Epithelial cell of proximal tubule (primary cell): Measurements from ENCODE around the gene KCNQ2. TPM values are rescaled to one million over a fixed set of nuclear protein-coding genes. Genes with fewer than 3 reads are reported as not detected.

Experiments used
- DNase-seq: peaks from one replicate; pipeline ENCODE4 v3.0.0-alpha.2; 2011; ENCODE audit warnings: low read depth
- H3K4me3 ChIP-seq: 2 replicates; pipeline ENCODE4 v1.5.1; 2011; ENCODE audit warnings: low read depth, mild to moderate bottlenecking, low read length
- CTCF ChIP-seq: conservative IDR thresholded peaks from 2 replicates; pipeline ENCODE4 v1.5.1; 2012; ENCODE audit warnings: low read depth, mild to moderate bottlenecking, low read length
- total RNA-seq: library from RNA; depleted of rRNA; stranded (reverse); fragments of >200 nt; gene quantifications from 2 replicates; pipeline ENCODE4 v1.2.3, GENCODE V29; 2015

KCNQ2 gene
- total RNA-seq, 1 donor from 2014 or later, result not detected

DNA sequence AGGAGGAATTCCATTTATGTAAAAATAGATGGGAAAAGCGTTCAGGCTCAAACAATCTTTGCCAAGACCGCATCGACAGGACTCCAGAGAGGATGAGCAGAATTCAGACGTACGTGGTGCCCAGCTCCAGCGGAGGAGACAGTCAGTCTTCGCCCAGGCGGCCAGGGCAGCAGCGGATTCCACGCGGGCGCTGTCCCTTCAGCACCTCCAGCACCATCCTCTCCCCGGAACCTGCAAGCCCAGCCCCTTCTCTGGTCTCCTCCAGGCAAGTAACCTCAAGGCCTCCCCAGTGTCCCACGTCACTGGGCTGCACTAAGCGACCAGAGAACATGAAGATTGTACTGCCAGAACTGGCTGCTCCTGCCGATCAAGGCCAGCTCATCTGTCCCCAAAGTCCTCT is 2.8 kb upstream of the KCNQ2 start:
- DNase-seq, result no peak
- TF ChIP-seq CTCF, result no peak
- H3K4me3 ChIP-seq, result no peak overlapping the region

DNA sequence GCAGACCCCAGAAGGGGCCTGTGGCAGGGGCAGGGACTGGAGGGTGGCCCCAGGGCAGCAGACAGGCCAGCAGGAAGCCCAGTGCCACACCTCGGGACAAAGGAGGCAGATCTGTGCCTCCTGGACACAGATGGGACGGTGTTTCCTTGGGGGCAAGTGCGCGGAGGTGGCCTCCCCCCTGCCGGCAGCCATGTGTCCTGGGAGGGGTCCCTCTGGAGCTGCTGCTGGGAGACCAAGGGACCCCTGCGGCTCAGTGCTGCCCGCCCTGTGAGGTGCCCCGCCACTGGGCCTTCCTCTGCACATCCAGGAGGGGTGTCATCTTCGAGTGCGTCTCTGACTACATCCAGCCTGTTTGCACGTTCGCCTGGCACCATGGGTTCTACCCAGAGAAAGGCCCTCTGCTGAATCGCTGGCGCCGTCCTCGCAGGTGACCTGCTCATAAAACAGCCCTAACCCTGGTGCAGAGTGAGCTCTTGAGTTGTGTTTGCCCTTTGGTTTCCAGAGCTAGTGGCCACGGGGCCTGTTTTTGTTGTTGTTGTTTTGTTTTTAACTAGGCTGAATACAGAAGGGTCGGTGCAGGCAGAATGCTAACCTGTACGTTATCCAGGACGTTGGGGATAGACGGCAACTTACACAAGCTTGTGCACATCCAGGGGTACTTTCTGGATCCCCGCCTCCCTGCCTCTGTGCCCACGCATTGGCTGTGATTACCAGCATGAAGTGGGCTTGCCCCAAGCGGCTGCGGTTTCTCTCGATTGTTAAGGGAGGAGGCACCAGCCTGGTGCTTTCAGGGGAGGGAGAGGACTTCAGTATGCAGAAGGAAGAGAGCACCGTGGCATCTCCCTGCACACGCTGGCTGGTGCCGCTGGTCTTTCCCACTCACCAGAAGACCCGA is 1.3 kb upstream of the KCNQ2 start:
- H3K4me3 ChIP-seq, result no peak overlapping the region
- no peak for TF ChIP-seq CTCF
- no peak for DNase-seq

GRCh38 chr20:63472862-63473390 is 471 bp upstream of the KCNQ2 start:
- no peak overlapping the region for H3K4me3 ChIP-seq
- DNase-seq, result no peak
- no peak for TF ChIP-seq CTCF

GRCh38 chr20:63471717-63471980 is 806 bp downstream of the KCNQ2 start:
- no peak overlapping the region for H3K4me3 ChIP-seq
- no peak for DNase-seq
- TF ChIP-seq CTCF, result no peak

DNA sequence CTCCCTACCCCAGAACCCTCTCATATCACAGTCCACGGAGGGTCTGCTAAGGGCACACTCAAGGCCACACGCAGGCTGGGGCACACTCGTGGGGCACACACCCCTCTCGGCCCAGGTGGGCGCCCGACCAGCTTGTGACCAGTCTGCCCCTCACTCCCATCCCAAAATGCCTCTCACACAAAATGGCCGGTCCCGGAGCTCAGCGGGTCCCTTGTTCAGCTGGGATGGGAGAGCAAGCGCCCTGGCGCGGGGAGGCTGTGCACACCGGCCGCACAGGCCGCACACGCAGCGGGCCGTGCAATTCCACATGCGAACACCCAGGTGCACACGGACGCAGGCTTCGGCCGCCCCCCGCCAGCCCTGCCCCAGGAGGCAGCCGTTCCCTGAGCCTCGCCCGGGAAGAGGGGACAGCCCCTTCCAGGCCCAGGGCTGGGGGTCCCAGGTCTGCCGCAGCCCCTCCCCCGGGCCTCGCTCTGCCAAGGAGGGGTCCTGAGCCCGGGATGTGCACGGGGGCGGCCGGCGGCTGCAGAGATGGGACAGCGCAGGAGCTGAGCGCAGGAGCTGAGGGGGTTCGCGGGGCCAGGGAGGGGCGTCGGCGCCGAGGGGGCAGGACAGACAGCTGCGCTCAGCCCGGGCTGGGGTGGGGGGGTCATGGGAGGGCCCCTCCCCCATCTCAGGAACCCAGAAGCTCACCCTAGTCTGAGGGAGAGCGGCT is 1.3 kb downstream of the KCNQ2 start:
- H3K4me3 ChIP-seq, result no peak overlapping the region
- no peak for DNase-seq
- TF ChIP-seq CTCF, result no peak

GRCh38 chr20:63470410-63470809 is 2.0 kb downstream of the KCNQ2 start:
- no peak overlapping the region for H3K4me3 ChIP-seq
- TF ChIP-seq CTCF, result no peak
- DNase-seq, result no peak
